ENCODE results near the gene TAF1A. TPM values are rescaled to one million over a fixed set of nuclear protein-coding genes. Genes with fewer than 3 reads are reported as not detected.

TAF1A gene
- total and polyA plus RNA-seq, 10 of the 15 experiments (the other 5 are each of a cell fraction or from before 2014, with no cell fraction given) = 7.7 to 17.9 (median 12.0) TPM

DNA sequence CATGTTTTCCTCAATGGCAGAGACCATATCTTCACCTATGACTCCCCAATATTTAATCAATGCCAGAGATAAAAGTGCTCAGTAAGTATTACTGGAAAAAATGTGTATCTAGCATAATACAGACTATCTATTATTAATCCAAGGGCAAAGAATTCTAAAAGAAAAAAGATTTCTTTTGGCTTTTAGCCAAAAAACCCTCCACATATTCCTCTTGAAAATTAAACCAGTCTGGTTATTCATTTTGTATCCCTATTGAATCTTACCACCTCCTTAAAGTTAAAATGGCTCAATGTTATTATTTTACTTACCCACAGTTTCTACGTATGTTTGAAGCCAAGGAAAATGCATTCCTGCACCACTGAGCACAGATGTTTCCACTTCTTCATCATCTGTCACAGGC lies 1.6 kb downstream of the TAF1A start (continued):
- TF ChIP-seq STAT1 (conservative IDR thresholded peaks at IDR 0.05) = no peak

DNA sequence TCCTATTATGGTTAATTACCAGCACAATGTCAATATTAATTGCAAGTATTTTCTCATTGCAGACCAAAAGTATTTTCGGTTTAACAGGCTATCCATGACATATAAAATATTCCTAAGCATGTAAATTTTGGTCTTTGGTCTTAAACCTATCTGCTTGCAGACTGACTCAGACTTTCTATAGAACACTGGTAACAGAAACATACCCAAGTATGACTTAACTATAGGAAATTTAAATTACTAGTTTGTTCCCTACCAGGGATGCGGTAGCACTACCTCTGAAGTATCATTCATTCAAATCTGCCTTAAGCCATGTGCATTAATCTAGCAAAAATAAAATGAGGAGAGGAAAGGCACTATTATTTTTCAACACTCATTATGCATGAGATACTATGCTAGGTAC lies 2.9 kb downstream of the TAF1A start:
- WGBS (ENCODE audit: insufficient coverage, insufficient replicate concordance, low lambda C conversion rate, missing lambda C conversion rate) = 100% methylated on average over 2 of the region's 2 CpGs
- SMC1A ChIA-PET (ENCODE audit: uncharacterized antibody, unreplicated experiment) = interaction anchor here (1.2 to 2.5 kb wide), 3 partner anchors 32 to 47 kb away, joined by 3 to 9 read pairs (median 5); no protein-coding TSS in a partner anchor
- Histone ChIP-seq H3K4me3 (peak overlapping the region; percentile 15; the same call in 1 of the 2 replicates), H4K20me1 (ENCODE audit: control insufficient read depth, insufficient read depth) (no peaks in the 10 kb centered on the region), H3K27ac (ENCODE audit: control insufficient read depth, insufficient read depth) (no peak overlapping the region), H3K9me3 (replicated peaks; ENCODE audit: control insufficient read depth, insufficient read depth, low read length) (no peaks in the 10 kb centered on the region), H2AFZ (ENCODE audit: control insufficient read depth, low read depth, low read length) (no peak overlapping the region), H3K4me1 (ENCODE audit: control insufficient read depth, insufficient read depth, low read length) (peaks cover 25% of the 10 kb centered on the region), H3K9ac (ENCODE audit: control insufficient read depth, insufficient read depth, low read length) (no peak overlapping the region), H3K27me3 (replicated peaks in 1 of 2; ENCODE audit: control insufficient read depth in 2 of 2, insufficient read depth in 2 of 2, low read length in 1 of 2) (no peaks in the 10 kb centered on the region), H3K79me2 (ENCODE audit: control insufficient read depth, insufficient read depth, low read length) (peaks cover 18% of the 10 kb centered on the region), H3K36me3 (ENCODE audit: control insufficient read depth in 2 of 2, insufficient read depth in 2 of 2, low read length in 1 of 2) (peaks cover 0 to 2% of the 10 kb centered on the region in 2 experiments; a peak in 1 of 4 replicates), H3K4me2 (ENCODE audit: control insufficient read depth, insufficient read depth) (no peak overlapping the region)
- in situ Hi-C loops (cut with MboI) = no loop called here
- RAD21 ChIA-PET (ENCODE audit: unreplicated experiment) = no interaction called here
- DNase-seq (ENCODE audit: low read depth, low spot score) (no peak), ATAC-seq (no peak), FAIRE-seq (no peak)
- CTCF ChIA-PET = interaction anchor here (0.7 to 1.9 kb wide), 2 partner anchors 11 to 48 kb away, joined by 4 to 5 read pairs; no protein-coding TSS in a partner anchor
- BruUV-seq (replicated peaks) = no TSS peak
- intact Hi-C loops (cut with micrococcal nuclease; ENCODE audit: unreplicated experiment) = loop anchor here (10.0 kb wide), 1 partner anchor 128 kb away; the partner anchor contains the start of genes AIDA and BROX
- POLR2A ChIA-PET = no interaction called here
- TF ChIP-seq, protein P1, sequence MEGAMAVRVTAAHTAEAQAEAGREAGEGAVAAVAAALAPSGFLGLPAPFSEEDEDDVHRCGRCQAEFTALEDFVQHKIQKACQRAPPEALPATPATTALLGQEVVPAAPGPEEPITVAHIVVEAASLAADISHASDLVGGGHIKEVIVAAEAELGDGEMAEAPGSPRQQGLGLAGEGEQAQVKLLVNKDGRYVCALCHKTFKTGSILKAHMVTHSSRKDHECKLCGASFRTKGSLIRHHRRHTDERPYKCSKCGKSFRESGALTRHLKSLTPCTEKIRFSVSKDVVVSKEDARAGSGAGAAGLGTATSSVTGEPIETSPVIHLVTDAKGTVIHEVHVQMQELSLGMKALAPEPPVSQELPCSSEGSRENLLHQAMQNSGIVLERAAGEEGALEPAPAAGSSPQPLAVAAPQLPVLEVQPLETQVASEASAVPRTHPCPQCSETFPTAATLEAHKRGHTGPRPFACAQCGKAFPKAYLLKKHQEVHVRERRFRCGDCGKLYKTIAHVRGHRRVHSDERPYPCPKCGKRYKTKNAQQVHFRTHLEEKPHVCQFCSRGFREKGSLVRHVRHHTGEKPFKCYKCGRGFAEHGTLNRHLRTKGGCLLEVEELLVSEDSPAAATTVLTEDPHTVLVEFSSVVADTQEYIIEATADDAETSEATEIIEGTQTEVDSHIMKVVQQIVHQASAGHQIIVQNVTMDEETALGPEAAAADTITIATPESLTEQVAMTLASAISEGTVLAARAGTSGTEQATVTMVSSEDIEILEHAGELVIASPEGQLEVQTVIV (IDR thresholded peaks at IDR 0.05; ENCODE audit: borderline replicate concordance, partially characterized antibody) = no peak
- TF ChIP-seq, protein P2, sequence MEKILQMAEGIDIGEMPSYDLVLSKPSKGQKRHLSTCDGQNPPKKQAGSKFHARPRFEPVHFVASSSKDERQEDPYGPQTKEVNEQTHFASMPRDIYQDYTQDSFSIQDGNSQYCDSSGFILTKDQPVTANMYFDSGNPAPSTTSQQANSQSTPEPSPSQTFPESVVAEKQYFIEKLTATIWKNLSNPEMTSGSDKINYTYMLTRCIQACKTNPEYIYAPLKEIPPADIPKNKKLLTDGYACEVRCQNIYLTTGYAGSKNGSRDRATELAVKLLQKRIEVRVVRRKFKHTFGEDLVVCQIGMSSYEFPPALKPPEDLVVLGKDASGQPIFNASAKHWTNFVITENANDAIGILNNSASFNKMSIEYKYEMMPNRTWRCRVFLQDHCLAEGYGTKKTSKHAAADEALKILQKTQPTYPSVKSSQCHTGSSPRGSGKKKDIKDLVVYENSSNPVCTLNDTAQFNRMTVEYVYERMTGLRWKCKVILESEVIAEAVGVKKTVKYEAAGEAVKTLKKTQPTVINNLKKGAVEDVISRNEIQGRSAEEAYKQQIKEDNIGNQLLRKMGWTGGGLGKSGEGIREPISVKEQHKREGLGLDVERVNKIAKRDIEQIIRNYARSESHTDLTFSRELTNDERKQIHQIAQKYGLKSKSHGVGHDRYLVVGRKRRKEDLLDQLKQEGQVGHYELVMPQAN (conservative IDR thresholded peaks at IDR 0.05) = no peak
- TF ChIP-seq EZH2 (IDR thresholded peaks at IDR 0.05; ENCODE audit: borderline replicate concordance, control insufficient read depth, low read depth, low read length) (no peak), ZSCAN29 (IDR thresholded peaks at IDR 0.05) (no peak), IKZF1 (conservative IDR thresholded peaks at IDR 0.05) (no peak), SMAD1 (IDR thresholded peaks at IDR 0.05; ENCODE audit: low read depth, partially characterized antibody) (no peak), RCOR1 (conservative IDR thresholded peaks at IDR 0.05; ENCODE audit: low read depth, low read length) (no peak), POLR2AphosphoS5 (IDR thresholded peaks at IDR 0.05; ENCODE audit: low read length) (no peak)
- TF ChIP-seq, protein P3, sequence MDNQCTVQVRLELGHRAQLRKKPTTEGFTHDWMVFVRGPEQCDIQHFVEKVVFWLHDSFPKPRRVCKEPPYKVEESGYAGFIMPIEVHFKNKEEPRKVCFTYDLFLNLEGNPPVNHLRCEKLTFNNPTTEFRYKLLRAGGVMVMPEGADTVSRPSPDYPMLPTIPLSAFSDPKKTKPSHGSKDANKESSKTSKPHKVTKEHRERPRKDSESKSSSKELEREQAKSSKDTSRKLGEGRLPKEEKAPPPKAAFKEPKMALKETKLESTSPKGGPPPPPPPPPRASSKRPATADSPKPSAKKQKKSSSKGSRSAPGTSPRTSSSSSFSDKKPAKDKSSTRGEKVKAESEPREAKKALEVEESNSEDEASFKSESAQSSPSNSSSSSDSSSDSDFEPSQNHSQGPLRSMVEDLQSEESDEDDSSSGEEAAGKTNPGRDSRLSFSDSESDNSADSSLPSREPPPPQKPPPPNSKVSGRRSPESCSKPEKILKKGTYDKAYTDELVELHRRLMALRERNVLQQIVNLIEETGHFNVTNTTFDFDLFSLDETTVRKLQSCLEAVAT (IDR thresholded peaks at IDR 0.05) = no peak
- TF ChIP-seq, protein P4, sequence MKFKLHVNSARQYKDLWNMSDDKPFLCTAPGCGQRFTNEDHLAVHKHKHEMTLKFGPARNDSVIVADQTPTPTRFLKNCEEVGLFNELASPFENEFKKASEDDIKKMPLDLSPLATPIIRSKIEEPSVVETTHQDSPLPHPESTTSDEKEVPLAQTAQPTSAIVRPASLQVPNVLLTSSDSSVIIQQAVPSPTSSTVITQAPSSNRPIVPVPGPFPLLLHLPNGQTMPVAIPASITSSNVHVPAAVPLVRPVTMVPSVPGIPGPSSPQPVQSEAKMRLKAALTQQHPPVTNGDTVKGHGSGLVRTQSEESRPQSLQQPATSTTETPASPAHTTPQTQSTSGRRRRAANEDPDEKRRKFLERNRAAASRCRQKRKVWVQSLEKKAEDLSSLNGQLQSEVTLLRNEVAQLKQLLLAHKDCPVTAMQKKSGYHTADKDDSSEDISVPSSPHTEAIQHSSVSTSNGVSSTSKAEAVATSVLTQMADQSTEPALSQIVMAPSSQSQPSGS (IDR thresholded peaks at IDR 0.05; ENCODE audit: low read length) = no peak
- TF ChIP-seq, protein P5, sequence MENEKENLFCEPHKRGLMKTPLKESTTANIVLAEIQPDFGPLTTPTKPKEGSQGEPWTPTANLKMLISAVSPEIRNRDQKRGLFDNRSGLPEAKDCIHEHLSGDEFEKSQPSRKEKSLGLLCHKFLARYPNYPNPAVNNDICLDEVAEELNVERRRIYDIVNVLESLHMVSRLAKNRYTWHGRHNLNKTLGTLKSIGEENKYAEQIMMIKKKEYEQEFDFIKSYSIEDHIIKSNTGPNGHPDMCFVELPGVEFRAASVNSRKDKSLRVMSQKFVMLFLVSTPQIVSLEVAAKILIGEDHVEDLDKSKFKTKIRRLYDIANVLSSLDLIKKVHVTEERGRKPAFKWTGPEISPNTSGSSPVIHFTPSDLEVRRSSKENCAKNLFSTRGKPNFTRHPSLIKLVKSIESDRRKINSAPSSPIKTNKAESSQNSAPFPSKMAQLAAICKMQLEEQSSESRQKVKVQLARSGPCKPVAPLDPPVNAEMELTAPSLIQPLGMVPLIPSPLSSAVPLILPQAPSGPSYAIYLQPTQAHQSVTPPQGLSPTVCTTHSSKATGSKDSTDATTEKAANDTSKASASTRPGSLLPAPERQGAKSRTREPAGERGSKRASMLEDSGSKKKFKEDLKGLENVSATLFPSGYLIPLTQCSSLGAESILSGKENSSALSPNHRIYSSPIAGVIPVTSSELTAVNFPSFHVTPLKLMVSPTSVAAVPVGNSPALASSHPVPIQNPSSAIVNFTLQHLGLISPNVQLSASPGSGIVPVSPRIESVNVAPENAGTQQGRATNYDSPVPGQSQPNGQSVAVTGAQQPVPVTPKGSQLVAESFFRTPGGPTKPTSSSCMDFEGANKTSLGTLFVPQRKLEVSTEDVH (IDR thresholded peaks at IDR 0.05; ENCODE audit: low read depth, partially characterized antibody) = no peak

Measured in GM12878 (cell line).